CD4-positive, alpha-beta T cell (primary cell): ENCODE measurements around the gene RUNX1. TPM values are rescaled to one million over a fixed set of nuclear protein-coding genes. Genes with fewer than 3 reads are reported as not detected.

Experiments used
- ATAC-seq: fragments of 200-7000 bp; cut with Tn5 transposase; one replicate; pipeline ENCODE4 v1.10.0; 2022; ENCODE audit warnings: mild to moderate bottlenecking; ENCODE audit not compliant: poor library complexity
- CTCF ChIA-PET: fragments of 350-600 bp; sonication (Branson Sonifier 250); formaldehyde crosslinking; loops from one replicate; lab custom pipeline; 2021; ENCODE audit warnings: antibody characterized with exemption, inconsistent platforms; lab: Charles Lee
- POLR2A ChIA-PET: fragments of 350-600 bp; sonication (Branson Sonifier 250); formaldehyde crosslinking; loops from one replicate; lab custom pipeline; 2021; ENCODE audit warnings: antibody characterized with exemption, inconsistent platforms; lab: Charles Lee
- DNase-seq, 14 experiments: peaks; one replicate each; pipeline ENCODE4 v3.0.0-alpha.2; 2013 to 2020; ENCODE audit warnings: mixed read lengths in 2 of 14
- H3K27ac ChIP-seq, 2 donors: one replicate each; pipeline versions ENCODE4 v1.5.1 to v1.7.0; 2013; ENCODE audit warnings: low read length in 2 of 2, low read depth in 1 of 2, mild to moderate bottlenecking in 1 of 2
- H3K27me3 ChIP-seq, 2 experiments: 1 replicate in 1 of 2; 2 replicates in 1 of 2; pipeline versions ENCODE4 v1.6.1 to v1.7.0; 2013; ENCODE audit warnings: low read length in 2 of 2, control low read depth in 1 of 2, mild to moderate bottlenecking in 1 of 2, moderate library complexity in 1 of 2; ENCODE audit not compliant: insufficient read depth in 2 of 2, control insufficient read depth in 1 of 2
- H3K36me3 ChIP-seq: one replicate; pipeline ENCODE4 v1.6.1; 2013; ENCODE audit warnings: low read length, control low read depth; ENCODE audit not compliant: insufficient read depth
- H3K4me1 ChIP-seq: one replicate; pipeline ENCODE4 v1.6.1; 2013; ENCODE audit warnings: low read length, control low read depth; ENCODE audit not compliant: insufficient read depth
- H3K4me3 ChIP-seq: one replicate; pipeline ENCODE4 v1.5.1; 2013; ENCODE audit warnings: mild to moderate bottlenecking, low read length, moderate library complexity
- H3K9me3 ChIP-seq, 2 experiments: 1 replicate in 1 of 2; 2 replicates in 1 of 2; pipeline versions ENCODE4 v1.6.1 to v1.7.0; 2013; ENCODE audit warnings: low read length in 2 of 2, mild to moderate bottlenecking in 2 of 2, control low read depth in 1 of 2, moderate library complexity in 1 of 2; ENCODE audit not compliant: control insufficient read depth in 1 of 2, insufficient read depth in 1 of 2
- H3K27ac Mint-ChIP-seq: one replicate; pipeline ENCODE4 v1.8.0; 2020; ENCODE audit warnings: mixed read lengths
- H3K27me3 Mint-ChIP-seq: one replicate; pipeline ENCODE4 v1.8.0; 2021; ENCODE audit warnings: mixed read lengths
- H3K36me3 Mint-ChIP-seq: one replicate; pipeline ENCODE4 v1.8.0; 2021; ENCODE audit warnings: low read depth, mixed read lengths
- H3K4me1 Mint-ChIP-seq: one replicate; pipeline ENCODE4 v1.8.0; 2021; ENCODE audit warnings: low read depth, mixed read lengths
- H3K4me3 Mint-ChIP-seq: one replicate; pipeline ENCODE4 v1.8.0; 2020; ENCODE audit warnings: mild to moderate bottlenecking, mixed read lengths
- H3K9me3 Mint-ChIP-seq: one replicate; pipeline ENCODE4 v1.8.0; 2020; ENCODE audit warnings: mixed read lengths
- CTCF ChIP-seq: fragments of 200-600 bp; IDR thresholded peaks from one replicate; pipeline ENCODE4 v1.8.0; 2022; ENCODE audit warnings: antibody characterized with exemption, mild to moderate bottlenecking
- intact Hi-C, 2 experiments: fragments of 100-400 bp; cut with DNase I in 1 of 2; cut with micrococcal nuclease in 1 of 2; formaldehyde crosslinking; loops; one replicate each; pipeline versions ENCODE4 v1.15.1 to v1.9.0; 2023 to 2025; cut with DNase I, micrococcal nuclease
- total RNA-seq, 174 experiments: library from RNA in 2 of 174; stranded (reverse) in 2 of 174; gene quantifications; one replicate each; pipeline ENCODE4 v1.2.3 and lab custom pipeline; 2021 to 2026

The RUNX1 gene
- total RNA-seq, 2 experiments from 2014 or later: 71.7 to 74.3 TPM

DNA sequence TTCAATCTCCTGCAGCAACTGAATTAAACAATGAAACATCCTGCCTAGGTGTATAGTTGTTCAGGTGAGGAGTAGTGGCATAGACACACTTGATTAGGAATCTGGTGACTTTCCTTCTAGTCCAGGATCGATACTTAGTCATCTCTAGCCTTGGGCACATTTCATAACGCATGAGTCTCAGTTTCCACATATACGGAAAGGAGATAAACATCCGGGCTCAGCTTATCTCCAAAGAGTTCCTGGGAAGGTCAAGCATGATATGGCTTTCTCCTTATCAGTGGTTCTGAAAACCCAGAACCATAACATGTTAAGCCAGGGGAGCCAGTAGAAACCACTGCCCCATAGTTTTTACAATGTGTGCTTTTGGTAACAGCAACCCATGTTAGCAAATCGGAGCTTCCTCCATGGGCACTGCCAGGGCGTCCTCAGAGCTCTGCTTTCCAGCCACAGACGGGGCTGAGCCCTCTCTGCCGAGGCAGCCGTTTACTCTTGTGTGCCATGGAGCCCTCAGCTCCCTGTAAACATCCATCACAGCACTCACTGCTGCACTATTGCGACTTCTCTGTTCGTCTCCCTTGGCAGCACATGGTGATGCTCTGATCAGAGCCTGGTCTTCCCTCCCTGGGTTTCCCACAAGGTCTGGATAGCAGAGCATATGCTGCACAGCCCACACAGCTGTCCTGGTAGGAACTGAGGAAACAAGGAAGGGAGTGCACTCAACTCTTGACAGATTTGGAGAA is 34.6 kb downstream of the RUNX1 start:
- CTCF ChIA-PET: interaction anchor here (0.8 to 2.4 kb wide), 4 partner anchors 10 to 125 kb away, joined by 3 to 8 read pairs (median 6); no protein-coding TSS in a partner anchor
- Mint-ChIP-seq H3K9me3 (no peaks in the 10 kb centered on the region), H3K4me3 (peak overlapping the region; percentile 43), H3K36me3 (peaks cover 70% of the 10 kb centered on the region), H3K27me3 (no peaks in the 10 kb centered on the region), H3K27ac (peak overlapping the region; percentile 68), H3K4me1 (peaks cover 92% of the 10 kb centered on the region)
- Histone ChIP-seq H3K27me3 (no peaks in the 10 kb centered on the region), H3K36me3 (peaks cover 32% of the 10 kb centered on the region), H3K4me1 (peaks cover 49% of the 10 kb centered on the region), H3K27ac (no peak overlapping the region), H3K4me3 (no peak overlapping the region), H3K9me3 (no peaks in the 10 kb centered on the region)
- no peak for TF ChIP-seq CTCF
- no peak for DNase-seq
- intact Hi-C loops: loop anchor here in 1 of 2 experiments (5.0 kb wide), 1 partner anchor 33 kb away; the partner anchor contains the start of gene RUNX1
- POLR2A ChIA-PET: interaction anchor here (0.6 to 1.5 kb wide), 6 partner anchors 12 to 125 kb away, joined by 3 to 13 read pairs (median 3); no protein-coding TSS in a partner anchor
- peak; percentile 35 for ATAC-seq

DNA sequence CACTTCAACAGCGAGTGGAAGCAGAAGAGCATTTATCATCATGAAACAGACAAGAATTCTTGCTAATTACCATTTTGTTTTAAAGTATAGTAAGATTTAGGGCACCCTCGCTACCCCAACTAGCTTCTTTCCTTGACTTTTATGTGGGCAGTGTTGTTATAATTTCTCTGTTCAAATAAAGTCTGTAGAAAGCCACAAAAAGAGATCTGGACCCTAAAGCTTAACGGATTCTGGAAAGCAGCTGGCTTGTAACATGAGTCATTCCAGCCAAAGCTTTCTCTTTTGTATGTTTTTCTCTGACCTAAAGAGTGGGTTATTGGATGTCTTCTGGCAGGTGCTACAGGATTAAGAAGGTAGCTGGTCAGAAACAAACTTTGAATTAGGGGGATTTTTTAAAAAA is 37.4 kb downstream of the RUNX1 start:
- no peak for TF ChIP-seq CTCF
- Histone ChIP-seq H3K27me3 (no peaks in the 10 kb centered on the region), H3K4me1 (peaks cover 51% of the 10 kb centered on the region), H3K4me3 (no peak overlapping the region), H3K36me3 (peaks cover 23% of the 10 kb centered on the region), H3K9me3 (no peaks in the 10 kb centered on the region), H3K27ac (no peak overlapping the region)
- Mint-ChIP-seq H3K27me3 (no peaks in the 10 kb centered on the region), H3K36me3 (peaks cover 74% of the 10 kb centered on the region), H3K4me3 (peak overlapping the region; percentile 42), H3K9me3 (no peaks in the 10 kb centered on the region), H3K4me1 (peaks cover 95% of the 10 kb centered on the region), H3K27ac (peak overlapping the region; percentile 79)
- intact Hi-C loops: loop anchor here in 1 of 2 experiments (5.0 kb wide), 1 partner anchor 36 kb away; the partner anchor contains the start of gene RUNX1
- no peak for ATAC-seq
- CTCF ChIA-PET: interaction anchor here (0.7 to 1.1 kb wide), 4 partner anchors 14 to 32 kb away, joined by 3 to 4 read pairs (median 3); no protein-coding TSS in a partner anchor
- POLR2A ChIA-PET: interaction anchor here (0.8 to 1.3 kb wide), 7 partner anchors 11 to 124 kb away, joined by 3 to 5 read pairs (median 3); no protein-coding TSS in a partner anchor
- no peak for DNase-seq

DNA sequence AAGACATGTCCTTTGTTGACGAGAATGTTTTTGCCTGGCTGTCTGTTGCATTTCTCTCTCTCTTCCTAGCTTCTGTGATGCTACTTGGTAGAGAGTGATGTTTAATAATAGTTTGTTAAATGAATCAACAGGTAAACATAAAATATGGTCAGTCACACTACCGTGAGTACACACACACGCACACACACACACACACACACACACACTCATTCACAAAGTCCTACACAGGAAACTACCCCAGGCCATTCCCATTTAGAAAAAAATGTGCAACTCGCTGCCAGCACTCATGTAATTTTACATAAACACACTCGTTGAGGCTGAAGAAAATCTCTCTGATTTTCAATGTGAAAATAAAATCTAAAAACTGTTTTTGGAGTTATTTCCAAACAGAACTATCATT is 38.7 kb downstream of the RUNX1 start:
- CTCF ChIA-PET: no interaction called here
- peaks cover 95% of the 10 kb centered on the region for H3K4me1 Mint-ChIP-seq
- intact Hi-C loops: loop anchor here in 1 of 2 experiments (5.0 kb wide), 1 partner anchor 37 kb away; the partner anchor contains the start of gene RUNX1

More for the DNA sequence above, 38.7 kb downstream of the RUNX1 start:
- no peak for DNase-seq
- H3K27me3 ChIP-seq: no peaks in the 10 kb centered on the region
- no peak overlapping the region for H3K4me3 ChIP-seq
- peaks cover 75% of the 10 kb centered on the region for H3K36me3 Mint-ChIP-seq
- H3K27me3 Mint-ChIP-seq: no peaks in the 10 kb centered on the region
- TF ChIP-seq CTCF: no peak
- no peak overlapping the region for H3K27ac ChIP-seq
- H3K4me3 Mint-ChIP-seq: peak overlapping the region; percentile 18
- H3K27ac Mint-ChIP-seq: peak overlapping the region; percentile 79
- H3K9me3 ChIP-seq: no peaks in the 10 kb centered on the region
- no peak for ATAC-seq
- peaks cover 51% of the 10 kb centered on the region for H3K4me1 ChIP-seq
- H3K9me3 Mint-ChIP-seq: no peaks in the 10 kb centered on the region
- H3K36me3 ChIP-seq: peaks cover 24% of the 10 kb centered on the region
- POLR2A ChIA-PET: interaction anchor here (1.0 kb wide), 1 partner anchor 76 kb away, joined by 3 read pairs; no protein-coding TSS in a partner anchor
